K562 (cell line): ENCODE results near the gene MEPE. TPM values are rescaled to one million over a fixed set of nuclear protein-coding genes. Genes with fewer than 3 reads are reported as not detected.

ENCODE experiments used
- ATAC-seq: fragments of 200-7000 bp; cut with Tn5 transposase; 3 replicates; pipeline ENCODE4 v1.9.1; 2020; ENCODE audit warnings: moderate library complexity
- BruUV-seq: library from RNA; stranded (reverse); fragments of 400-500 nt; replicated peaks from 2 replicates; lab custom pipeline; 2021; lab: Mats Ljungman, UMichigan
- CTCF ChIA-PET: fragments of 300-600 bp; formaldehyde crosslinking; extraction: SDS; loops from one replicate; lab custom pipeline; 2021; ENCODE audit warnings: low intra/inter-chr PET ratio; lab: Yijun Ruan, JAX
- POLR2A ChIA-PET: fragments of 300-600, 350-650 bp; sonication (Branson Sonifier 250); formaldehyde crosslinking; extraction: SDS; loops from one replicate; lab custom pipeline; 2021; ENCODE audit warnings: antibody characterized with exemption, inconsistent platforms; lab: Yijun Ruan, JAX
- DNase-seq, 4 experiments: peaks; one replicate each; pipeline versions ENCODE4 v3.0.0 to v3.0.0-alpha.2; 2011 to 2018; ENCODE audit warnings: low spot score in 3 of 4, mixed read lengths in 3 of 4; ENCODE audit errors: extremely low read depth in 1 of 4
- FAIRE-seq: peaks from 2 replicates; lab custom pipeline; 2011; peaks lifted over from hg19 to GRCh38; lab: Jason Lieb, UNC
- H2AFZ ChIP-seq: 2 replicates; pipeline ENCODE4 v1.6.0; 2011; ENCODE audit warnings: low read depth, low read length, control low read depth, inconsistent platforms
- H3K27ac ChIP-seq: fragments of 200-600 bp; 3 replicates; pipeline ENCODE4 v1.8.0; 2011; ENCODE audit warnings: low read depth, mild to moderate bottlenecking, control low read depth, inconsistent platforms, low read length, moderate library complexity, mixed read lengths; ENCODE audit errors: extremely low read depth
- H3K27me3 ChIP-seq, 2 experiments: fragments of 300-600 bp in 1 of 2; 2 replicates in 1 of 2; 3 replicates in 1 of 2; pipeline versions ENCODE4 v1.6.0 to v1.8.0; 2011; ENCODE audit warnings: inconsistent platforms in 2 of 2, low read length in 2 of 2, mild to moderate bottlenecking in 1 of 2, mixed read lengths in 1 of 2, moderate library complexity in 1 of 2; ENCODE audit not compliant: control insufficient read depth in 2 of 2, insufficient read depth in 2 of 2
- H3K36me3 ChIP-seq: fragments of 300-600 bp; 3 replicates; pipeline ENCODE4 v1.8.0; 2011; ENCODE audit warnings: mild to moderate bottlenecking, low read length, inconsistent platforms; ENCODE audit not compliant: control insufficient read depth, insufficient read depth
- H3K4me1 ChIP-seq, 2 experiments: fragments of 200-600 bp in 1 of 2; replicated peaks in 1 of 2; 2 replicates in 1 of 2; 3 replicates in 1 of 2; pipeline versions ENCODE4 v1.5.1 to v1.8.0; 2011; ENCODE audit warnings: inconsistent platforms in 2 of 2, low read length in 2 of 2, mild to moderate bottlenecking in 1 of 2, mixed read lengths in 1 of 2, moderate library complexity in 1 of 2; ENCODE audit not compliant: control insufficient read depth in 2 of 2, insufficient read depth in 2 of 2
- H3K4me2 ChIP-seq: 2 replicates; pipeline ENCODE4 v1.6.1; 2011; ENCODE audit warnings: low read length, control low read depth, inconsistent platforms, mixed read lengths; ENCODE audit not compliant: insufficient read depth
- H3K4me3 ChIP-seq: fragments of 200-600 bp; sonication (generic), shearing (Covaris generic); 2 replicates; pipeline ENCODE4 v1.5.1; 2016; ENCODE audit warnings: control low read depth, inconsistent platforms
- H3K79me2 ChIP-seq: fragments of 200-600 bp; 3 replicates; pipeline ENCODE4 v1.8.0; 2011; ENCODE audit warnings: low read length, inconsistent platforms; ENCODE audit not compliant: control insufficient read depth, insufficient read depth
- H3K9ac ChIP-seq, 2 experiments: 2 replicates each; pipeline versions ENCODE4 v1.6.0 to v1.6.1; 2011; ENCODE audit warnings: low read depth in 2 of 2, low read length in 2 of 2, control low read depth in 1 of 2, inconsistent platforms in 1 of 2, mild to moderate bottlenecking in 1 of 2, mixed read lengths in 1 of 2; ENCODE audit not compliant: insufficient read depth in 1 of 2
- H3K9me1 ChIP-seq: one replicate; pipeline ENCODE4 v1.6.0; 2011; ENCODE audit warnings: inconsistent platforms, mild to moderate bottlenecking, low read length, moderate library complexity; ENCODE audit not compliant: control insufficient read depth, insufficient read depth
- H3K9me3 ChIP-seq: replicated peaks from 2 replicates; pipeline ENCODE4 v1.5.1; 2011; ENCODE audit warnings: low read depth, low read length, inconsistent platforms; ENCODE audit not compliant: control insufficient read depth, insufficient read depth
- H4K20me1 ChIP-seq: replicated peaks from 2 replicates; pipeline ENCODE4 v1.6.1; 2011; ENCODE audit warnings: low read length, inconsistent platforms, mixed read lengths; ENCODE audit not compliant: control insufficient read depth, insufficient read depth
- CHD2 ChIP-seq: IDR thresholded peaks from 2 replicates; pipeline ENCODE4 v1.6.1; 2011; ENCODE audit warnings: low read depth, low read length
- E2F4 ChIP-seq: sonication (generic); formaldehyde crosslinking; IDR thresholded peaks from 2 replicates; pipeline ENCODE4 v1.8.0; 2022; ENCODE audit warnings: mild to moderate bottlenecking, low read depth, missing genetic modification reagents
- EGR1 ChIP-seq: fragments of 450-650 bp; conservative IDR thresholded peaks from 2 replicates; pipeline ENCODE4 v1.6.1; 2017; ENCODE audit warnings: mild to moderate bottlenecking
- ESRRA ChIP-seq: fragments of 450-650 bp; IDR thresholded peaks from 2 replicates; pipeline ENCODE4 v1.6.1; 2014; ENCODE audit warnings: low read depth, mild to moderate bottlenecking, moderate library complexity, borderline replicate concordance
- MLLT1 ChIP-seq, 2 experiments: fragments of 450-650 bp; IDR thresholded peaks; 2 replicates each; pipeline ENCODE4 v1.6.1; 2016
- NKRF ChIP-seq: fragments of 450-650 bp; IDR thresholded peaks from 2 replicates; pipeline ENCODE4 v1.6.1; 2016; ENCODE audit warnings: borderline replicate concordance
- NUFIP1 ChIP-seq: fragments of 450-650 bp; IDR thresholded peaks from 2 replicates; pipeline ENCODE4 v1.6.1; 2018; ENCODE audit not compliant: partially characterized antibody
- PPARD ChIP-seq: fragments of 250-450 bp; sonication (Bioruptor Pico); IDR thresholded peaks from 2 replicates; pipeline ENCODE4 v1.8.0; 2022; ENCODE audit warnings: inconsistent platforms, mild to moderate bottlenecking, moderate library complexity
- TCF7 ChIP-seq: sonication (generic); IDR thresholded peaks from 2 replicates; pipeline ENCODE4 v1.6.1; 2016; ENCODE audit warnings: antibody characterized with exemption, borderline replicate concordance
- TGIF2 ChIP-seq: sonication (generic); formaldehyde crosslinking; IDR thresholded peaks from 2 replicates; pipeline ENCODE4 v1.8.1; 2022; ENCODE audit warnings: mild to moderate bottlenecking, missing genetic modification reagents, moderate library complexity
- TRIM24 ChIP-seq, 2 experiments: fragments of 450-650 bp; IDR thresholded peaks; 2 replicates each; pipeline ENCODE4 v1.6.1; 2016
- ZBTB34 ChIP-seq: fragments of 250-450 bp; sonication (Bioruptor Pico); IDR thresholded peaks from 2 replicates; pipeline ENCODE4 v1.8.0; 2021; ENCODE audit warnings: mild to moderate bottlenecking, moderate library complexity
- ZNF280B ChIP-seq: fragments of 250-450 bp; sonication (Bioruptor Pico); IDR thresholded peaks from 2 replicates; pipeline ENCODE4 v1.5.1; 2021; ENCODE audit warnings: mild to moderate bottlenecking
- ZNF41 ChIP-seq: fragments of 250-450 bp; sonication (Bioruptor Pico); conservative IDR thresholded peaks from 2 replicates; pipeline ENCODE4 v1.4.0; 2020; ENCODE audit warnings: mild to moderate bottlenecking
- ZSCAN29 ChIP-seq: fragments of 450-650 bp; IDR thresholded peaks from 2 replicates; pipeline ENCODE4 v1.6.1; 2017
- WGBS: fragments of 100-300 bp; shearing (Covaris generic); methylation state at CpG from one replicate; pipeline ENCODE4 v1.1.6; 2016; ENCODE audit warnings: low coverage, mixed read lengths; ENCODE audit not compliant: insufficient coverage; ENCODE audit errors: missing lambda C conversion rate; 5-methylcytosine and 5-hydroxymethylcytosine counted together
- in situ Hi-C: fragments of 300-500 bp; cut with MboI; formaldehyde crosslinking; loops from 4 replicates; pipeline ENCODE4 v1.15.0; 2018; ENCODE audit warnings: inconsistent platforms, mixed read lengths
- intact Hi-C: fragments of 100-400 bp; cut with micrococcal nuclease; formaldehyde crosslinking; loops from 2 replicates; pipeline ENCODE4 v1.14.2; 2022
- polyA plus RNA-seq, 8 experiments: library from polyadenylated mRNA; depleted of rRNA in 4 of 8; stranded (reverse) in 5 of 8; unstranded in 3 of 8; fragments of >200 nt; fragmentation: Nextera tagmentation in 2 of 8; fragmentation: Illumina TruSeq in 1 of 8; extraction: Ambion mirVana in 2 of 8; extraction: Trizol in 1 of 8; gene quantifications; 2 replicates each; pipeline versions ENCODE4 v1.2.1 to v1.2.3, GENCODE V29; 2011 to 2014; ENCODE audit warnings: inconsistent platforms in 1 of 8, missing spikeins in 1 of 8
- total RNA-seq, 7 experiments: library from RNA; depleted of rRNA in 6 of 7; stranded (reverse); fragments of >200 nt in 6 of 7; fragmentation: Illumina TruSeq in 2 of 7; extraction: Trizol in 2 of 7; gene quantifications; 2 replicates each; pipeline versions ENCODE4 v1.2.1 to v1.2.3, GENCODE V29; 2011 to 2021; ENCODE audit warnings: low replicate concordance in 1 of 7

Gene MEPE
- total and polyA plus RNA-seq, 9 of the 15 experiments (the other 6 are each of a cell fraction or from before 2014, with no cell fraction given) = not detected

- no peak overlapping the region for H3K4me2 ChIP-seq
- BruUV-seq = no TSS peak
- no peak for TF ChIP-seq CHD2
- no peak for TF ChIP-seq TCF7
- TF ChIP-seq MLLT1 (IDR thresholded peaks at IDR 0.05) = no peak
- TF ChIP-seq ZNF41 = no peak
- TF ChIP-seq NKRF = no peak
- TF ChIP-seq TGIF2 (CRISPR knock-in tag) = no peak
- TF ChIP-seq E2F4 (CRISPR knock-in tag) = no peak
- TF ChIP-seq TRIM24 (IDR thresholded peaks at IDR 0.05) = no peak
- TF ChIP-seq ZBTB34 (CRISPR knock-in tag) = no peak
- no peak for TF ChIP-seq ZSCAN29
- TF ChIP-seq PPARD = no peak
- TF ChIP-seq NUFIP1 = no peak
- TF ChIP-seq EGR1 = no peak
- TF ChIP-seq ZNF280B = no peak
- no peak for TF ChIP-seq ESRRA
- ChIA-PET CTCF (no interaction called here), POLR2A (no interaction called here)
- DNase-seq = no peak
- H3K4me1 ChIP-seq = no peaks in the 10 kb centered on the region
- no peaks in the 10 kb centered on the region for H3K9me3 ChIP-seq
- 0% methylated on average over 2 of the region's 2 CpGs for WGBS
- no peak overlapping the region for H3K27ac ChIP-seq
- no peak overlapping the region for H2AFZ ChIP-seq
- H3K79me2 ChIP-seq = no peaks in the 10 kb centered on the region
- intact Hi-C loops (no loop called here), in situ Hi-C loops (no loop called here)
- no peaks in the 10 kb centered on the region for H3K27me3 ChIP-seq
- H3K36me3 ChIP-seq = no peaks in the 10 kb centered on the region
- H3K4me3 ChIP-seq = no peak overlapping the region
- no peaks in the 10 kb centered on the region for H3K9me1 ChIP-seq
- H4K20me1 ChIP-seq = no peaks in the 10 kb centered on the region
- no peak for ATAC-seq
- no peak for FAIRE-seq
- no peak overlapping the region for H3K9ac ChIP-seq
Measured at GRCh38 chr4:87882861-87883260, 50.1 kb downstream of the MEPE start.
